ENCODE results near the gene MRLN. TPM values are rescaled to one million over a fixed set of nuclear protein-coding genes. Genes with fewer than 3 reads are reported as not detected.

Gene MRLN
- total and polyA plus RNA-seq, 12 donors: not detected

DNA sequence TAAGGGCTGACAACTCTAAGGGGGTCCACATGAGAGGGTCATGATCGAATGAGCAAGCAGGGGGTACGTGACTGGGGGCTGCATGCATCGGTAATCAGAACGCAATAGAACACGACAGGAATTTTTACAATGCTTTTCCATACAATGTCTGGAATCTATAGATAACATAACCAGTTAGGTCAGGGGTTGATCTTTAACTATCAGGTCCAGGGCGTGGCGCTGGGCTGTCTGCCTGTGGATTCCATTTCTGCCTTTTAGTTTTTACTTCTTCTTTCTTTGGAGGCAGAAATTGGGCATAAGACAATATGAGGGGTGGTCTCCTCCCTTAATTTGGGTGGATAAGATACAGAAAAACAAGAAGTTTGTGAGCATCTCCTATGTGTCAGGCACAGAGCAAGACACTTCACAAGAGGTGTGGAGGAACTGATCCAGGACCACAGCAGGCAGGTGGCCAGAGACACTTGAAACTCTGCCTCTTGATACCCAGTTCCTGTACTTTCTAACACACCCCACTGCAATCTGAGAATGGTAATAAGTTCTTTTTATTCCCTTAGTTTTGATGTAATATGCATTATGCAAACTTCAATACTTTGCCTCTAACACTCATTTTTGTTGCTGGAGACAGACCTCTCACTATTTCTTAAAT lies 18.0 kb upstream of the MRLN start:
- ATAC-seq (no peak), DNase-seq (no peak)
- no peaks in the 10 kb centered on the region for H3K9me3 ChIP-seq
- H3K27ac ChIP-seq: no peak overlapping the region
- H3K27me3 ChIP-seq: no peaks in the 10 kb centered on the region
- no peaks in the 10 kb centered on the region for H3K36me3 ChIP-seq
- H3K4me3 ChIP-seq: no peak overlapping the region
- no peaks in the 10 kb centered on the region for H3K4me1 ChIP-seq
- intact Hi-C loops (cut with DNase I): no loop called here
- TF ChIP-seq, protein P1, sequence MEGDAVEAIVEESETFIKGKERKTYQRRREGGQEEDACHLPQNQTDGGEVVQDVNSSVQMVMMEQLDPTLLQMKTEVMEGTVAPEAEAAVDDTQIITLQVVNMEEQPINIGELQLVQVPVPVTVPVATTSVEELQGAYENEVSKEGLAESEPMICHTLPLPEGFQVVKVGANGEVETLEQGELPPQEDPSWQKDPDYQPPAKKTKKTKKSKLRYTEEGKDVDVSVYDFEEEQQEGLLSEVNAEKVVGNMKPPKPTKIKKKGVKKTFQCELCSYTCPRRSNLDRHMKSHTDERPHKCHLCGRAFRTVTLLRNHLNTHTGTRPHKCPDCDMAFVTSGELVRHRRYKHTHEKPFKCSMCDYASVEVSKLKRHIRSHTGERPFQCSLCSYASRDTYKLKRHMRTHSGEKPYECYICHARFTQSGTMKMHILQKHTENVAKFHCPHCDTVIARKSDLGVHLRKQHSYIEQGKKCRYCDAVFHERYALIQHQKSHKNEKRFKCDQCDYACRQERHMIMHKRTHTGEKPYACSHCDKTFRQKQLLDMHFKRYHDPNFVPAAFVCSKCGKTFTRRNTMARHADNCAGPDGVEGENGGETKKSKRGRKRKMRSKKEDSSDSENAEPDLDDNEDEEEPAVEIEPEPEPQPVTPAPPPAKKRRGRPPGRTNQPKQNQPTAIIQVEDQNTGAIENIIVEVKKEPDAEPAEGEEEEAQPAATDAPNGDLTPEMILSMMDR (IDR thresholded peaks at IDR 0.05): no peak
- WGBS, 2 donors: 94 to 95% methylated on average over 7 of the region's 7 CpGs

DNA sequence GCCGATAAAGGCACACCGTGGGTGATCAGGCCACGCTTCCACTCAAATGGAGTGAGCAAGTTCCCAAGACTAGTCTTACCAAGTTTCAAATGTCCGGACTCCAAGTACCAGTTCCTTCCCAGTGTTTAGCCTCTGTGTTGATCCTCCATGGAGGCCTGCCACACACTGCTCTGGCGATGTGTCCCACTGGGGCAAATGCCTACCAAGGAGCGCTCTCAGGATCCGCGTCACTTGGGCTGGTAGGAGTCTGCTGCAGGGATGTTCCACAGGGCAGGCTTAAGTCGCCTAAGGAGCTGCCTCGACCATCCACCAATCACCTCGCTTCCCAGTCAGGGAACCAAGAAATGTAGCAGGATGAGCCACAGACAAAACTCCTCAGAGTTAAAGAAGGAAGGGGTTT lies 17.4 kb upstream of the MRLN start:
- Histone ChIP-seq H3K4me3 (no peak overlapping the region), H3K27me3 (no peaks in the 10 kb centered on the region), H3K4me1 (no peaks in the 10 kb centered on the region), H3K36me3 (no peaks in the 10 kb centered on the region), H3K9me3 (no peaks in the 10 kb centered on the region), H3K27ac (no peak overlapping the region)
- no peak for DNase-seq
- WGBS, 2 donors: 95 to 98% methylated on average over 11 of the region's 11 CpGs
- intact Hi-C loops (cut with DNase I): no loop called here
- no peak for ATAC-seq
- TF ChIP-seq, protein P1 (IDR thresholded peaks at IDR 0.05): no peak

- Histone ChIP-seq H3K27me3 (no peaks in the 10 kb centered on the region), H3K36me3 (no peaks in the 10 kb centered on the region), H3K27ac (no peak overlapping the region), H3K4me1 (no peaks in the 10 kb centered on the region), H3K4me3 (no peak overlapping the region), H3K9me3 (peaks cover 0 to 5% (median 0%) of the 10 kb centered on the region in 11 donors)
- TF ChIP-seq, protein P1 (IDR thresholded peaks at IDR 0.05): no peak
- DNase-seq (no peak), ATAC-seq (no peak)
- intact Hi-C loops (cut with DNase I): no loop called here
- 41 to 55% methylated on average over 2 of the region's 2 CpGs for WGBS, 2 donors
Measured at GRCh38 chr10:59762505-59762904, 9.2 kb upstream of the MRLN start.

DNA sequence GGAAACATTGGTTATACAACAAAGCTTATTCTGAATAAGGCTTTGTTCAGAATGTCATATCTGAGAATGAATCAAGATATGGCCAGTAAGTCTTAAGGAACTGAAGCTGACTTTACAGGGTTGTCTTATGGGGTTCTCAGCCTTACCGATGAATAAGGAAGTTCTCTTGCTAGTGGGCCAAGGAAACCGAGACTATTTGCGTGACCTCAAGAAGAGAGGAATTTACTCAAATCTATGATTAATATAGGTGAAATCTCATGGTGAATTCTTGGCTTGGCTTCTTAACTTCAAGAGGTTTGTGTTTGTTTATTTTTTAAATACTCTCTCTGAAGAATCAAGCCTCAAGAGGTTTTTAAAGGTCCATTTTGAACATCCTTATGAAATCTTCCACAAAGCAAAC lies 4.7 kb upstream of the MRLN start:
- DNase-seq (no peak), ATAC-seq (no peak)
- WGBS, 2 donors: 79 to 87% methylated on average over 3 of the region's 3 CpGs
- H3K9me3 ChIP-seq: peaks cover 0 to 5% (median 0%) of the 10 kb centered on the region in 11 donors
- H3K36me3 ChIP-seq: no peaks in the 10 kb centered on the region
- intact Hi-C loops (cut with DNase I): no loop called here
- H3K27me3 ChIP-seq: no peaks in the 10 kb centered on the region
- H3K4me1 ChIP-seq: no peaks in the 10 kb centered on the region
- H3K4me3 ChIP-seq: no peak overlapping the region
- no peak overlapping the region for H3K27ac ChIP-seq
- TF ChIP-seq, protein P1 (IDR thresholded peaks at IDR 0.05): no peak
